T-helper 17 cell (primary cell): ENCODE measurements around the gene CAMK2B. TPM values are rescaled to one million over a fixed set of nuclear protein-coding genes. Genes with fewer than 3 reads are reported as not detected.

Source experiments
- ATAC-seq: fragments of 150-1000 bp; cut with Tn5 transposase; 2 replicates; pipeline ENCODE4 v1.10.0; 2021; ENCODE audit warnings: mild to moderate bottlenecking, moderate library complexity
- DNase-seq, 3 donors: peaks; one replicate each; pipeline versions ENCODE4 v3.0.0 to v3.0.0-alpha.2; 2020 to 2021
- H3K9me3 ChIP-seq: one replicate; pipeline ENCODE4 v1.7.0; 2013; ENCODE audit warnings: low read length, mild to moderate bottlenecking; ENCODE audit not compliant: control insufficient read depth, poor library complexity, severe bottlenecking
- H3K27ac Mint-ChIP-seq: one replicate; pipeline ENCODE4 v1.8.0; 2022; ENCODE audit warnings: mild to moderate bottlenecking, moderate library complexity, mixed read lengths
- H3K27me3 Mint-ChIP-seq: one replicate; pipeline ENCODE4 v1.8.0; 2022; ENCODE audit warnings: mixed read lengths
- H3K36me3 Mint-ChIP-seq: one replicate; pipeline ENCODE4 v1.8.0; 2022; ENCODE audit warnings: low read depth, mixed read lengths
- H3K4me1 Mint-ChIP-seq: one replicate; pipeline ENCODE4 v1.8.0; 2022; ENCODE audit warnings: mild to moderate bottlenecking, mixed read lengths
- H3K4me3 Mint-ChIP-seq: one replicate; pipeline ENCODE4 v1.8.0; 2022; ENCODE audit warnings: mild to moderate bottlenecking, moderate library complexity, mixed read lengths
- total RNA-seq, 4 donors: library from RNA in 2 of 4; stranded (reverse) in 2 of 4; gene quantifications; one replicate each; pipeline ENCODE4 v1.2.3 and lab custom pipeline; 2022 to 2026

The CAMK2B gene
- total RNA-seq, 2 donors from 2014 or later: 0.31 TPM; not detected in 1

GRCh38 chr7:44325811-44326241, 432 bp upstream of the CAMK2B start:
- H3K9me3 ChIP-seq: no peaks in the 10 kb centered on the region
- DNase-seq: no peak
- Mint-ChIP-seq H3K4me3 (peak overlapping the region; percentile 93), H3K27me3 (peaks cover 53% of the 10 kb centered on the region), H3K27ac (no peak overlapping the region), H3K36me3 (peaks cover 8% of the 10 kb centered on the region), H3K4me1 (peaks cover 6% of the 10 kb centered on the region)
- ATAC-seq: no peak

- Mint-ChIP-seq H3K4me3 (peak overlapping the region; percentile 67), H3K36me3 (peaks cover 8% of the 10 kb centered on the region), H3K27me3 (peaks cover 55% of the 10 kb centered on the region), H3K27ac (no peak overlapping the region), H3K4me1 (peaks cover 6% of the 10 kb centered on the region)
- DNase-seq: no peak
- H3K9me3 ChIP-seq: no peaks in the 10 kb centered on the region
- no peak for ATAC-seq
Measured at GRCh38 chr7:44324481-44325200, 753 bp downstream of the CAMK2B start.

GRCh38 chr7:44324204-44324480, 1.3 kb downstream of the CAMK2B start:
- Mint-ChIP-seq H3K4me3 (peak overlapping the region; percentile 67), H3K4me1 (peaks cover 6% of the 10 kb centered on the region), H3K27me3 (peaks cover 58% of the 10 kb centered on the region), H3K36me3 (peaks cover 8% of the 10 kb centered on the region), H3K27ac (no peak overlapping the region)
- DNase-seq: no peak
- no peak for ATAC-seq
- no peaks in the 10 kb centered on the region for H3K9me3 ChIP-seq

- peaks cover 8% of the 10 kb centered on the region for H3K36me3 Mint-ChIP-seq
- peaks cover 6% of the 10 kb centered on the region for H3K4me1 Mint-ChIP-seq
- peaks cover 52% of the 10 kb centered on the region for H3K27me3 Mint-ChIP-seq
- H3K4me3 Mint-ChIP-seq: peak overlapping the region; percentile 67
- no peak overlapping the region for H3K27ac Mint-ChIP-seq
- DNase-seq (no peak), ATAC-seq (no peak)
- H3K9me3 ChIP-seq: no peaks in the 10 kb centered on the region
Measured at GRCh38 chr7:44323381-44324203, 1.8 kb downstream of the CAMK2B start.

- Mint-ChIP-seq H3K27me3 (peaks cover 52% of the 10 kb centered on the region), H3K27ac (no peak overlapping the region), H3K4me3 (no peak overlapping the region), H3K4me1 (peaks cover 6% of the 10 kb centered on the region), H3K36me3 (peaks cover 6% of the 10 kb centered on the region)
- DNase-seq (no peak), ATAC-seq (no peak)
- no peaks in the 10 kb centered on the region for H3K9me3 ChIP-seq
Measured at GRCh38 chr7:44322631-44323363, 2.6 kb downstream of the CAMK2B start.

GRCh38 chr7:44321796-44322195, 3.6 kb downstream of the CAMK2B start:
- DNase-seq (no peak), ATAC-seq (no peak)
- Mint-ChIP-seq H3K4me1 (peaks cover 6% of the 10 kb centered on the region), H3K4me3 (no peak overlapping the region), H3K27ac (no peak overlapping the region), H3K27me3 (peaks cover 48% of the 10 kb centered on the region), H3K36me3 (peaks cover 6% of the 10 kb centered on the region)
- no peaks in the 10 kb centered on the region for H3K9me3 ChIP-seq

GRCh38 chr7:44320794-44321371, 4.5 kb downstream of the CAMK2B start:
- Mint-ChIP-seq H3K27ac (no peak overlapping the region), H3K36me3 (peaks cover 2% of the 10 kb centered on the region), H3K4me1 (peaks cover 5% of the 10 kb centered on the region), H3K27me3 (peaks cover 47% of the 10 kb centered on the region), H3K4me3 (no peak overlapping the region)
- H3K9me3 ChIP-seq: no peaks in the 10 kb centered on the region
- ATAC-seq: no peak
- no peak for DNase-seq

- DNase-seq (no peak), ATAC-seq (no peak)
- H3K36me3 Mint-ChIP-seq: no peaks in the 10 kb centered on the region
- H3K4me1 Mint-ChIP-seq: peaks cover 3% of the 10 kb centered on the region
- H3K4me3 Mint-ChIP-seq: no peak overlapping the region
- H3K9me3 ChIP-seq: no peaks in the 10 kb centered on the region
- H3K27me3 Mint-ChIP-seq: peaks cover 44% of the 10 kb centered on the region
- H3K27ac Mint-ChIP-seq: no peak overlapping the region
Measured at GRCh38 chr7:44320141-44320540, 5.3 kb downstream of the CAMK2B start.

- Mint-ChIP-seq H3K27ac (no peak overlapping the region), H3K36me3 (no peaks in the 10 kb centered on the region), H3K4me1 (no peaks in the 10 kb centered on the region), H3K4me3 (no peak overlapping the region), H3K27me3 (peaks cover 38% of the 10 kb centered on the region)
- ATAC-seq (no peak), DNase-seq (no peak)
- H3K9me3 ChIP-seq: no peaks in the 10 kb centered on the region
Measured at GRCh38 chr7:44318332-44318731, 7.1 kb downstream of the CAMK2B start.

- H3K27me3 Mint-ChIP-seq: peaks cover 31% of the 10 kb centered on the region
Measured at GRCh38 chr7:44315301-44315903, 10.0 kb downstream of the CAMK2B start.

GRCh38 chr7:44313621-44314031, 11.8 kb downstream of the CAMK2B start:
- peaks cover 30% of the 10 kb centered on the region for H3K27me3 Mint-ChIP-seq
- H3K36me3 Mint-ChIP-seq: no peaks in the 10 kb centered on the region
- H3K9me3 ChIP-seq: no peaks in the 10 kb centered on the region
- H3K27ac Mint-ChIP-seq: no peak overlapping the region
- no peaks in the 10 kb centered on the region for H3K4me1 Mint-ChIP-seq
- ATAC-seq (no peak), DNase-seq (no peak)
- H3K4me3 Mint-ChIP-seq: no peak overlapping the region

More at GRCh38 chr7:44315301-44315903, 10.0 kb downstream of the CAMK2B start:
- ATAC-seq (no peak), DNase-seq (no peak)
- no peak overlapping the region for H3K27ac Mint-ChIP-seq
- H3K4me1 Mint-ChIP-seq: no peaks in the 10 kb centered on the region
- no peaks in the 10 kb centered on the region for H3K9me3 ChIP-seq
- no peaks in the 10 kb centered on the region for H3K36me3 Mint-ChIP-seq
- H3K4me3 Mint-ChIP-seq: no peak overlapping the region

GRCh38 chr7:44313016-44313415, 12.4 kb downstream of the CAMK2B start:
- Mint-ChIP-seq H3K36me3 (no peaks in the 10 kb centered on the region), H3K27me3 (peaks cover 30% of the 10 kb centered on the region), H3K4me1 (no peaks in the 10 kb centered on the region), H3K4me3 (no peak overlapping the region), H3K27ac (no peak overlapping the region)
- ATAC-seq: no peak
- DNase-seq: no peak
- no peaks in the 10 kb centered on the region for H3K9me3 ChIP-seq
